ENCODE results near the gene CDH18.

GRCh38 chr5:19880859-19881436 lies 107.1 kb downstream of the CDH18 start:
- no peak for TF ChIP-seq CTCF (IDR thresholded peaks at IDR 0.05; ENCODE audit: borderline replicate concordance, extremely low read depth, low read length, poor library complexity, severe bottlenecking)
- TF ChIP-seq EZH2 (IDR thresholded peaks at IDR 0.05; ENCODE audit: borderline replicate concordance, low read depth, low read length, severe bottlenecking): no peak

Measured in DND-41 (cell line).